Vagina (tissue), 2 donors: ENCODE data around the gene NAP1L5.

Experiments used
- POLR2AphosphoS5 ChIP-seq, 2 donors: sonication (generic); formaldehyde crosslinking; IDR thresholded peaks; one replicate each; pipeline ENCODE4 v1.9.0; 2017; ENCODE audit warnings: antibody characterized with exemption in 2 of 2, mild to moderate bottlenecking in 2 of 2, low read depth in 1 of 2; ENCODE audit not compliant: insufficient read depth in 1 of 2
- TF ChIP-seq, protein P1 (sequence below), 3 experiments: fragments of 450-650 bp in 2 of 3; fragments of 200-600 bp in 1 of 3; sonication (generic) in 1 of 3; IDR thresholded peaks; one replicate each; pipeline ENCODE4 v1.5.1; 2017 to 2019; ENCODE audit warnings: antibody characterized with exemption in 3 of 3, mild to moderate bottlenecking in 2 of 3, moderate library complexity in 2 of 3

GRCh38 chr4:88713782-88714181, 16.2 kb upstream of the NAP1L5 start:
- TF ChIP-seq, protein P1, sequence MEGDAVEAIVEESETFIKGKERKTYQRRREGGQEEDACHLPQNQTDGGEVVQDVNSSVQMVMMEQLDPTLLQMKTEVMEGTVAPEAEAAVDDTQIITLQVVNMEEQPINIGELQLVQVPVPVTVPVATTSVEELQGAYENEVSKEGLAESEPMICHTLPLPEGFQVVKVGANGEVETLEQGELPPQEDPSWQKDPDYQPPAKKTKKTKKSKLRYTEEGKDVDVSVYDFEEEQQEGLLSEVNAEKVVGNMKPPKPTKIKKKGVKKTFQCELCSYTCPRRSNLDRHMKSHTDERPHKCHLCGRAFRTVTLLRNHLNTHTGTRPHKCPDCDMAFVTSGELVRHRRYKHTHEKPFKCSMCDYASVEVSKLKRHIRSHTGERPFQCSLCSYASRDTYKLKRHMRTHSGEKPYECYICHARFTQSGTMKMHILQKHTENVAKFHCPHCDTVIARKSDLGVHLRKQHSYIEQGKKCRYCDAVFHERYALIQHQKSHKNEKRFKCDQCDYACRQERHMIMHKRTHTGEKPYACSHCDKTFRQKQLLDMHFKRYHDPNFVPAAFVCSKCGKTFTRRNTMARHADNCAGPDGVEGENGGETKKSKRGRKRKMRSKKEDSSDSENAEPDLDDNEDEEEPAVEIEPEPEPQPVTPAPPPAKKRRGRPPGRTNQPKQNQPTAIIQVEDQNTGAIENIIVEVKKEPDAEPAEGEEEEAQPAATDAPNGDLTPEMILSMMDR (IDR thresholded peaks at IDR 0.05), result no peak
- TF ChIP-seq POLR2AphosphoS5 (IDR thresholded peaks at IDR 0.05; ENCODE audit: insufficient read depth in 1 of 2, low read depth in 1 of 2), result no peak
